OCI-LY1 (cell line): ENCODE data around the gene TMEM179.

Source experiments
- H2AFZ ChIP-seq: fragments of 200-600 bp; sonication (generic), shearing (Covaris generic); 2 replicates; pipeline ENCODE4 v1.6.0; 2014; ENCODE audit warnings: antibody characterized with exemption, mild to moderate bottlenecking, low read length
- H3F3A ChIP-seq: fragments of 200-600 bp; sonication (generic), shearing (Covaris generic); 2 replicates; pipeline ENCODE4 v1.6.0; 2014; ENCODE audit warnings: mild to moderate bottlenecking, antibody characterized with exemption, low read length, moderate library complexity; ENCODE audit not compliant: insufficient read depth
- H3K27ac ChIP-seq: fragments of 200-600 bp; sonication (generic); 2 replicates; pipeline ENCODE4 v1.5.1; 2014; ENCODE audit warnings: low read length, mixed run types, mild to moderate bottlenecking, low read depth; ENCODE audit not compliant: poor library complexity, severe bottlenecking
- H3K27me3 ChIP-seq: fragments of 200-600 bp; sonication (generic); 2 replicates; pipeline ENCODE4 v1.6.0; 2014; ENCODE audit warnings: antibody characterized with exemption, mild to moderate bottlenecking, low read length, moderate library complexity; ENCODE audit not compliant: insufficient read depth
- H3K36me3 ChIP-seq: fragments of 200-600 bp; sonication (generic); 2 replicates; pipeline ENCODE4 v1.6.1; 2014; ENCODE audit warnings: mild to moderate bottlenecking, antibody characterized with exemption, low read length, moderate library complexity, mixed read lengths; ENCODE audit not compliant: insufficient read depth
- H3K4me1 ChIP-seq: fragments of 200-600 bp; sonication (generic); 2 replicates; pipeline ENCODE4 v1.5.1; 2014; ENCODE audit warnings: mild to moderate bottlenecking, low read length, moderate library complexity; ENCODE audit not compliant: insufficient read depth, severe bottlenecking
- H3K4me2 ChIP-seq: fragments of 200-600 bp; sonication (generic), shearing (Covaris generic); 2 replicates; pipeline ENCODE4 v1.6.1; 2014; ENCODE audit warnings: low read length
- H3K4me3 ChIP-seq: fragments of 200-600 bp; sonication (generic); 2 replicates; pipeline ENCODE4 v1.5.1; 2014; ENCODE audit warnings: low read length, low read depth, mild to moderate bottlenecking, mixed read lengths; ENCODE audit not compliant: poor library complexity, severe bottlenecking
- H3K79me2 ChIP-seq: fragments of 200-600 bp; shearing (Covaris generic); 2 replicates; pipeline ENCODE4 v1.6.1; 2016; ENCODE audit warnings: mixed run types, low read length, mixed read lengths; ENCODE audit not compliant: insufficient read depth
- H3K9ac ChIP-seq: fragments of 200-600 bp; sonication (generic), shearing (Covaris generic); 2 replicates; pipeline ENCODE4 v1.6.1; 2014; ENCODE audit warnings: mild to moderate bottlenecking, low read length, mixed read lengths
- H3K9me2 ChIP-seq: fragments of 200-600 bp; sonication (generic), shearing (Covaris generic); 2 replicates; pipeline ENCODE4 v1.6.1; 2014; ENCODE audit warnings: low read depth, mild to moderate bottlenecking, low read length, mixed read lengths
- H3K9me3 ChIP-seq: fragments of 200-600 bp; shearing (Covaris generic); 2 replicates; pipeline ENCODE4 v1.6.1; 2014; ENCODE audit warnings: low read length, mixed read lengths
- H4K20me1 ChIP-seq: fragments of 200-600 bp; sonication (generic), shearing (Covaris generic); 2 replicates; pipeline ENCODE4 v1.6.0; 2016; ENCODE audit warnings: mild to moderate bottlenecking, low read length; ENCODE audit not compliant: insufficient read depth
- CTCF ChIP-seq: fragments of 200-600 bp; sonication (generic), shearing (Covaris generic); IDR thresholded peaks from 2 replicates; pipeline ENCODE4 v1.5.1; 2017; ENCODE audit warnings: mild to moderate bottlenecking, antibody characterized with exemption, low read length, moderate library complexity, mixed read lengths
- EZH2 ChIP-seq: fragments of 200-600 bp; sonication (generic), shearing (Covaris generic); IDR thresholded peaks from 2 replicates; pipeline ENCODE4 v1.8.0; 2017; ENCODE audit warnings: borderline replicate concordance, mixed run types, mild to moderate bottlenecking, antibody characterized with exemption, low read length, moderate library complexity, mixed read lengths

The TMEM179 gene

GRCh38 chr14:104568620-104569019, 36.0 kb downstream of the TMEM179 start:
- no peaks in the 10 kb centered on the region for H4K20me1 ChIP-seq
- TF ChIP-seq EZH2 (no peak), CTCF (no peak)
- no peak overlapping the region for H2AFZ ChIP-seq
- H3K4me3 ChIP-seq, result no peak overlapping the region
- H3K79me2 ChIP-seq, result no peaks in the 10 kb centered on the region
- H3K4me1 ChIP-seq, result no peaks in the 10 kb centered on the region
- H3K9ac ChIP-seq, result no peak overlapping the region
- no peaks in the 10 kb centered on the region for H3F3A ChIP-seq
- H3K9me3 ChIP-seq, result no peaks in the 10 kb centered on the region
- H3K27ac ChIP-seq, result no peak overlapping the region
- no peak overlapping the region for H3K4me2 ChIP-seq
- H3K36me3 ChIP-seq, result no peaks in the 10 kb centered on the region
- no peaks in the 10 kb centered on the region for H3K9me2 ChIP-seq
- H3K27me3 ChIP-seq, result peaks cover 24% of the 10 kb centered on the region

GRCh38 chr14:104567957-104568225, 36.7 kb downstream of the TMEM179 start:
- peaks cover 22% of the 10 kb centered on the region for H3K27me3 ChIP-seq
- TF ChIP-seq CTCF, result no peak
- TF ChIP-seq EZH2, result no peak
- H3K79me2 ChIP-seq, result no peaks in the 10 kb centered on the region

GRCh38 chr14:104567141-104567956, 37.2 kb downstream of the TMEM179 start:
- Histone ChIP-seq H3K27ac (no peak overlapping the region), H3F3A (no peaks in the 10 kb centered on the region), H3K4me1 (no peaks in the 10 kb centered on the region), H3K27me3 (peaks cover 17% of the 10 kb centered on the region), H4K20me1 (no peaks in the 10 kb centered on the region), H3K4me2 (no peak overlapping the region), H3K9ac (no peak overlapping the region), H3K79me2 (no peaks in the 10 kb centered on the region), H2AFZ (no peak overlapping the region), H3K9me3 (no peaks in the 10 kb centered on the region), H3K4me3 (no peak overlapping the region), H3K36me3 (no peaks in the 10 kb centered on the region), H3K9me2 (no peaks in the 10 kb centered on the region)
- no peak for TF ChIP-seq EZH2
- TF ChIP-seq CTCF, result no peak

More at GRCh38 chr14:104567957-104568225, 36.7 kb downstream of the TMEM179 start:
- no peaks in the 10 kb centered on the region for H3K36me3 ChIP-seq
- no peak overlapping the region for H3K27ac ChIP-seq
- H3K4me2 ChIP-seq, result no peak overlapping the region
- H4K20me1 ChIP-seq, result no peaks in the 10 kb centered on the region
- no peaks in the 10 kb centered on the region for H3K9me3 ChIP-seq
- H3K9me2 ChIP-seq, result no peaks in the 10 kb centered on the region
- H2AFZ ChIP-seq, result no peak overlapping the region
- H3K4me1 ChIP-seq, result no peaks in the 10 kb centered on the region
- no peaks in the 10 kb centered on the region for H3F3A ChIP-seq
- no peak overlapping the region for H3K4me3 ChIP-seq
- H3K9ac ChIP-seq, result no peak overlapping the region
